Measurements from ENCODE around the gene TAOK1. TPM values are rescaled to one million over a fixed set of nuclear protein-coding genes. Genes with fewer than 3 reads are reported as not detected.
A peak's percentile ranks its signal among the peaks of the same experiment; 100 is the strongest.

Gene TAOK1
- polyA plus RNA-seq, 4 donors: 41.1 to 50.7 (median 47.2) TPM

- no peak for DNase-seq (ENCODE audit: low read depth in 4 of 4, low spot score in 3 of 4)
Observed at GRCh38 chr17:29567554-29568330, 177.6 kb downstream of the TAOK1 start.

GRCh38 chr17:29568331-29569244, 178.4 kb downstream of the TAOK1 start, which contains the start of gene TP53I13:
Gene TP53I13 (plus strand): TSS chr17:29568701. CDS start chr17:29568759, 58 bp downstream.
- DNase-seq (ENCODE audit: low read depth in 4 of 4, low spot score in 3 of 4): peak in 1 of 4 donors; percentile 68

GRCh38 chr17:29569245-29569950, 179.2 kb downstream of the TAOK1 start:
- DNase-seq (ENCODE audit: low read depth in 4 of 4, low spot score in 3 of 4): no peak

- DNase-seq (ENCODE audit: low read depth in 4 of 4, low spot score in 3 of 4): no peak
Observed at GRCh38 chr17:29570521-29570920, 180.4 kb downstream of the TAOK1 start.

- DNase-seq (ENCODE audit: low read depth in 4 of 4, low spot score in 3 of 4): no peak
Observed at GRCh38 chr17:29571486-29571882, 181.3 kb downstream of the TAOK1 start.

- DNase-seq (ENCODE audit: low read depth in 4 of 4, low spot score in 3 of 4): no peak
Observed at GRCh38 chr17:29571883-29572681, 181.9 kb downstream of the TAOK1 start.

GRCh38 chr17:29572691-29573557, 182.8 kb downstream of the TAOK1 start:
- no peak for DNase-seq (ENCODE audit: low read depth in 4 of 4, low spot score in 3 of 4)

- no peak for DNase-seq (ENCODE audit: low read depth in 4 of 4, low spot score in 3 of 4)
Observed at GRCh38 chr17:29573558-29573869, 183.4 kb downstream of the TAOK1 start.

GRCh38 chr17:29573871-29574731, 183.9 kb downstream of the TAOK1 start:
- no peak for DNase-seq (ENCODE audit: low read depth in 4 of 4, low spot score in 3 of 4)

- no peak for DNase-seq (ENCODE audit: low read depth in 4 of 4, low spot score in 3 of 4)
Observed at GRCh38 chr17:29574732-29575510, 184.8 kb downstream of the TAOK1 start.

GRCh38 chr17:29575511-29576213, 185.5 kb downstream of the TAOK1 start:
- DNase-seq (ENCODE audit: low read depth in 4 of 4, low spot score in 3 of 4): no peak

- no peak for DNase-seq (ENCODE audit: low read depth in 4 of 4, low spot score in 3 of 4)
Observed at GRCh38 chr17:29576214-29577000, 186.2 kb downstream of the TAOK1 start.

GRCh38 chr17:29577001-29577370, 186.8 kb downstream of the TAOK1 start:
- DNase-seq (ENCODE audit: low read depth in 4 of 4, low spot score in 3 of 4): no peak

GRCh38 chr17:29577385-29578211, 187.4 kb downstream of the TAOK1 start:
- DNase-seq (ENCODE audit: low read depth in 4 of 4, low spot score in 3 of 4): no peak

All from left renal pelvis (tissue), 4 donors.